ENCODE data around the gene ZNF143. TPM values are rescaled to one million over a fixed set of nuclear protein-coding genes. Genes with fewer than 3 reads are reported as not detected.

Gene ZNF143
- total RNA-seq, 4 donors from 2014 or later, result 33.3 to 42.6 (median 36.9) TPM

GRCh38 chr11:9530020-9530621, 69.3 kb downstream of the ZNF143 start:
- DNase-seq (no peak), ATAC-seq (no peak)
- no peaks in the 10 kb centered on the region for H3K27me3 ChIP-seq
- intact Hi-C loops (cut with DNase I; ENCODE audit: low total_unique reads) (loop anchor here (10.0 kb wide), 1 partner anchor 225 kb away; no protein-coding TSS in a partner anchor), in situ Hi-C loops (cut with MboI; ENCODE audit: low sequenced_read_pairs in 4 of 4) (loop anchor here in 1 of 4 donors (10.0 kb wide), 1 partner anchor 85 kb away; no protein-coding TSS in a partner anchor)
- H3K27ac ChIP-seq, result no peak overlapping the region
- no peak overlapping the region for H3K4me3 ChIP-seq
- TF ChIP-seq POLR2A (IDR thresholded peaks at IDR 0.05), result no peak
- H3K4me1 ChIP-seq, result peaks cover 0 to 6% of the 10 kb centered on the region in 2 donors
- H3K9me3 ChIP-seq, result no peaks in the 10 kb centered on the region
- H3K36me3 ChIP-seq, result peaks cover 0 to 36% of the 10 kb centered on the region in 2 donors

- intact Hi-C loops (cut with DNase I; ENCODE audit: low total_unique reads) (loop anchor here (10.0 kb wide), 1 partner anchor 224 kb away; no protein-coding TSS in a partner anchor), in situ Hi-C loops (cut with MboI; ENCODE audit: low sequenced_read_pairs in 4 of 4) (loop anchor here in 1 of 4 donors (10.0 kb wide), 1 partner anchor 84 kb away; no protein-coding TSS in a partner anchor)
- Histone ChIP-seq H3K27me3 (no peaks in the 10 kb centered on the region), H3K4me3 (no peak overlapping the region), H3K9me3 (no peaks in the 10 kb centered on the region), H3K27ac (no peak overlapping the region), H3K4me1 (peaks cover 0 to 6% of the 10 kb centered on the region in 2 donors), H3K36me3 (peaks cover 0 to 26% of the 10 kb centered on the region in 2 donors)
- TF ChIP-seq POLR2A (IDR thresholded peaks at IDR 0.05) (no peak), CTCF (IDR thresholded peaks at IDR 0.05 in 4 of 5, conservative IDR thresholded peaks at IDR 0.05 in 1 of 5) (no peak)
- ATAC-seq (no peak), DNase-seq (no peak)
Observed at GRCh38 chr11:9530901-9531625, 70.3 kb downstream of the ZNF143 start.

- H3K27ac ChIP-seq, result no peak overlapping the region
Observed at GRCh38 chr11:9533058-9533457, 72.2 kb downstream of the ZNF143 start.

GRCh38 chr11:9533736-9534473, 73.1 kb downstream of the ZNF143 start:
- H3K27me3 ChIP-seq, result no peaks in the 10 kb centered on the region
- no peaks in the 10 kb centered on the region for H3K9me3 ChIP-seq
- peaks cover 0 to 3% of the 10 kb centered on the region in 2 donors for H3K4me1 ChIP-seq
- no peak for DNase-seq
- no peak for ATAC-seq
- H3K27ac ChIP-seq, result no peak overlapping the region
- in situ Hi-C loops (cut with MboI; ENCODE audit: low sequenced_read_pairs in 4 of 4) (loop anchor here in 1 of 4 donors (10.0 kb wide), 1 partner anchor 81 kb away; no protein-coding TSS in a partner anchor), intact Hi-C loops (cut with DNase I; ENCODE audit: low total_unique reads) (loop anchor here (2.0 to 10.0 kb wide), 2 partner anchors 41 to 221 kb away; no protein-coding TSS in a partner anchor)
- H3K36me3 ChIP-seq, result peaks cover 0 to 2% of the 10 kb centered on the region in 2 donors
- no peak overlapping the region for H3K4me3 ChIP-seq
- TF ChIP-seq POLR2A (IDR thresholded peaks at IDR 0.05) (no peak), CTCF (IDR thresholded peaks at IDR 0.05 in 4 of 5, conservative IDR thresholded peaks at IDR 0.05 in 1 of 5) (no peak)

More at GRCh38 chr11:9533058-9533457, 72.2 kb downstream of the ZNF143 start:
- intact Hi-C loops (cut with DNase I; ENCODE audit: low total_unique reads), result loop anchor here (10.0 kb wide), 1 partner anchor 222 kb away; no protein-coding TSS in a partner anchor
- no peaks in the 10 kb centered on the region for H3K9me3 ChIP-seq
- peaks cover 0 to 3% of the 10 kb centered on the region in 2 donors for H3K4me1 ChIP-seq
- H3K4me3 ChIP-seq, result no peak overlapping the region
- peaks cover 0 to 10% of the 10 kb centered on the region in 2 donors for H3K36me3 ChIP-seq
- no peak for ATAC-seq
- TF ChIP-seq POLR2A (IDR thresholded peaks at IDR 0.05) (no peak), CTCF (IDR thresholded peaks at IDR 0.05 in 4 of 5, conservative IDR thresholded peaks at IDR 0.05 in 1 of 5) (no peak)
- in situ Hi-C loops (cut with MboI; ENCODE audit: low sequenced_read_pairs in 4 of 4), result loop anchor here in 1 of 4 donors (10.0 kb wide), 1 partner anchor 82 kb away; no protein-coding TSS in a partner anchor
- H3K27me3 ChIP-seq, result no peaks in the 10 kb centered on the region
- DNase-seq, result no peak

All from gastrocnemius medialis (tissue), 4 donors.